Endothelial cell (in vitro differentiated cells): ENCODE measurements around the gene KDM6B. TPM values are rescaled to one million over a fixed set of nuclear protein-coding genes. Genes with fewer than 3 reads are reported as not detected.
A peak's percentile ranks its signal among the peaks of the same experiment; 100 is the strongest.

Source experiments
- DNase-seq: peaks from one replicate; pipeline ENCODE4 v3.0.0; 2021; ENCODE audit warnings: low spot score
- H3K27ac Mint-ChIP-seq: one replicate; pipeline ENCODE4 v1.8.0; 2021; ENCODE audit warnings: mixed read lengths, inconsistent platforms; ENCODE audit not compliant: unreplicated experiment
- H3K27me3 Mint-ChIP-seq: one replicate; pipeline ENCODE4 v1.8.0; 2021; ENCODE audit warnings: mild to moderate bottlenecking, moderate library complexity, mixed read lengths, inconsistent platforms; ENCODE audit not compliant: unreplicated experiment
- H3K36me3 Mint-ChIP-seq: one replicate; pipeline ENCODE4 v1.8.0; 2021; ENCODE audit warnings: mild to moderate bottlenecking, low read depth, mixed read lengths, inconsistent platforms; ENCODE audit not compliant: unreplicated experiment
- H3K4me1 Mint-ChIP-seq: one replicate; pipeline ENCODE4 v1.8.0; 2021; ENCODE audit warnings: mild to moderate bottlenecking, mixed read lengths, inconsistent platforms; ENCODE audit not compliant: unreplicated experiment
- H3K4me3 Mint-ChIP-seq: one replicate; pipeline ENCODE4 v1.8.0; 2021; ENCODE audit warnings: mild to moderate bottlenecking, mixed read lengths, inconsistent platforms; ENCODE audit not compliant: unreplicated experiment
- H3K9me3 Mint-ChIP-seq: one replicate; pipeline ENCODE4 v1.8.0; 2021; ENCODE audit warnings: mixed read lengths, inconsistent platforms; ENCODE audit not compliant: unreplicated experiment
- CTCF ChIP-seq: fragments of 200-600 bp; sonication (generic); IDR thresholded peaks from one replicate; pipeline ENCODE4 v1.5.0; 2021; ENCODE audit warnings: antibody characterized with exemption; ENCODE audit not compliant: unreplicated experiment
- total RNA-seq: library from RNA; stranded (reverse); fragmentation: NEBNext Ultra II Directional; extraction: Animal tissue kit (Norgen Biotek cat#: 25700); gene quantifications from one replicate; pipeline ENCODE4 v1.2.1, GENCODE V29; 2021; ENCODE audit not compliant: unreplicated experiment

The KDM6B gene
- total RNA-seq, 1 donor from 2014 or later: 47.4 TPM

GRCh38 chr17:7846063-7846735 lies 12.2 kb downstream of the KDM6B start:
- H3K27me3 Mint-ChIP-seq: peaks cover 17% of the 10 kb centered on the region
- peaks cover 14% of the 10 kb centered on the region for H3K4me1 Mint-ChIP-seq
- peaks cover 27% of the 10 kb centered on the region for H3K36me3 Mint-ChIP-seq
- H3K4me3 Mint-ChIP-seq: no peak overlapping the region
- H3K27ac Mint-ChIP-seq: no peak overlapping the region
- no peak for TF ChIP-seq CTCF
- H3K9me3 Mint-ChIP-seq: no peaks in the 10 kb centered on the region
- DNase-seq: no peak

GRCh38 chr17:7846765-7847661 lies 13.0 kb downstream of the KDM6B start:
- no peak for DNase-seq
- Mint-ChIP-seq H3K27me3 (peaks cover 14% of the 10 kb centered on the region), H3K9me3 (no peaks in the 10 kb centered on the region), H3K27ac (no peak overlapping the region), H3K4me3 (no peak overlapping the region), H3K36me3 (peaks cover 26% of the 10 kb centered on the region), H3K4me1 (peaks cover 11% of the 10 kb centered on the region)
- no peak for TF ChIP-seq CTCF

GRCh38 chr17:7848131-7848579 lies 14.1 kb downstream of the KDM6B start:
- H3K27me3 Mint-ChIP-seq: peaks cover 16% of the 10 kb centered on the region
- no peak for DNase-seq

GRCh38 chr17:7848739-7849129 lies 14.7 kb downstream of the KDM6B start:
- H3K27ac Mint-ChIP-seq: no peak overlapping the region
- DNase-seq: no peak
- H3K27me3 Mint-ChIP-seq: peaks cover 17% of the 10 kb centered on the region
- no peak overlapping the region for H3K4me3 Mint-ChIP-seq
- no peaks in the 10 kb centered on the region for H3K9me3 Mint-ChIP-seq
- peaks cover 6% of the 10 kb centered on the region for H3K4me1 Mint-ChIP-seq
- no peak for TF ChIP-seq CTCF
- H3K36me3 Mint-ChIP-seq: peaks cover 31% of the 10 kb centered on the region

More at GRCh38 chr17:7848131-7848579, 14.1 kb downstream of the KDM6B start:
- Mint-ChIP-seq H3K36me3 (peaks cover 30% of the 10 kb centered on the region), H3K4me1 (peaks cover 5% of the 10 kb centered on the region), H3K4me3 (peak overlapping the region; percentile 65), H3K27ac (no peak overlapping the region), H3K9me3 (no peaks in the 10 kb centered on the region)
- no peak for TF ChIP-seq CTCF
